Activated T-cell treated with anti-CD3 and anti-CD28 coated beads, Interleukin-2, amount 50 U/mL, for 24 hours (primary cell): ENCODE data around the gene B3GALT4.

Experiments used
- DNase-seq: peaks from one replicate; pipeline ENCODE4 v3.0.0-alpha.2; 2020
- H3K27ac Mint-ChIP-seq: 2 replicates; pipeline ENCODE4 v1.8.0; 2020; ENCODE audit warnings: mild to moderate bottlenecking, mixed read lengths
- H3K27me3 Mint-ChIP-seq: 2 replicates; pipeline ENCODE4 v1.8.0; 2020; ENCODE audit warnings: mixed read lengths
- H3K36me3 Mint-ChIP-seq: 2 replicates; pipeline ENCODE4 v1.8.0; 2020; ENCODE audit warnings: low read depth, mixed read lengths
- H3K4me1 Mint-ChIP-seq: 2 replicates; pipeline ENCODE4 v1.8.0; 2020; ENCODE audit warnings: low read depth, mixed read lengths
- H3K4me3 Mint-ChIP-seq: 2 replicates; pipeline ENCODE4 v1.8.0; 2020; ENCODE audit warnings: mild to moderate bottlenecking, moderate library complexity, mixed read lengths
- H3K9me3 Mint-ChIP-seq: 2 replicates; pipeline ENCODE4 v1.8.0; 2020; ENCODE audit warnings: mixed read lengths

B3GALT4 gene, protein sequence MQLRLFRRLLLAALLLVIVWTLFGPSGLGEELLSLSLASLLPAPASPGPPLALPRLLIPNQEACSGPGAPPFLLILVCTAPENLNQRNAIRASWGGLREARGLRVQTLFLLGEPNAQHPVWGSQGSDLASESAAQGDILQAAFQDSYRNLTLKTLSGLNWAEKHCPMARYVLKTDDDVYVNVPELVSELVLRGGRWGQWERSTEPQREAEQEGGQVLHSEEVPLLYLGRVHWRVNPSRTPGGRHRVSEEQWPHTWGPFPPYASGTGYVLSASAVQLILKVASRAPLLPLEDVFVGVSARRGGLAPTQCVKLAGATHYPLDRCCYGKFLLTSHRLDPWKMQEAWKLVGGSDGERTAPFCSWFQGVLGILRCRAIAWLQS

DNA sequence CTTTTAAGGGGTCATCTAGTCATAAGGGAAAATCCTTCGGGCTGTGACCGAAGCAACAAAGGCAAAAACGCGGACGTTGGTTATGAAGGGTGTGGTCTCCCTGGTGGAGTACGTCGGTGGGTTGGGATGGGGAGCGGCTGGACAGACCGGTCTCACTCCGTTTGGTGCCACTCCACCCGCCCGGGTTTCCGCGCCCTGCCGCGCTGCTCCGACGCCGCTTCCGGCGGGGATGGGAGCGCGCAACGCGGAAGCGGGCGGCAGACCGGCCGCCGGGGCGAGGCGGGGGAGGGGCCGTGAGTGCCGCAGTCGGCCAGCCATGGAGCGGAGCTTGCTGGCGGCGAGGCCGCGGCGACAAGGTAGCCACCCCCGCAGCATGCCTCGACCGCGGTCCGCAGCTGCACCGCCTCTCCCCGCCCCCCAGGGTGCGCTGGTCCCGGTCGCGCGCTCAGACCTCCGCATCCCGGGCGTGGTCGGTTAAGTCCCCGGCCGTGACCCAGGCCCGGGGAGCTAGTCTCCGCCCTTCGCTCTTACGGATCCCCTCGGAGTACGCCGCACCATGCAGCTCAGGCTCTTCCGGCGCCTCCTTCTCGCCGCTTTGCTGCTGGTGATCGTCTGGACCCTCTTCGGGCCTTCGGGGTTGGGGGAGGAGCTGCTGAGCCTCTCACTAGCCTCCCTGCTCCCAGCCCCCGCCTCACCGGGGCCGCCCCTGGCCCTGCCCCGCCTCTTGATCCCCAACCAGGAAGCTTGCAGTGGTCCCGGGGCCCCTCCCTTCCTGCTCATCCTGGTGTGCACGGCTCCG, at the start of gene B3GALT4:
Gene B3GALT4 (plus strand): TSS at position 260 of the 799 bp plus-strand sequence. CDS start 297 bp downstream, at position 557.
- Mint-ChIP-seq H3K27ac (peak within 1 kb of the TSS; percentile 100), H3K27me3 (no peaks in the 10 kb centered on the region), H3K4me3 (peak within 1 kb of the TSS; percentile 98), H3K36me3 (peaks cover 94% of the 10 kb centered on the region), H3K4me1 (peaks cover 51% of the 10 kb centered on the region), H3K9me3 (no peaks in the 10 kb centered on the region)
- DNase-seq: peak; percentile 89

DNA sequence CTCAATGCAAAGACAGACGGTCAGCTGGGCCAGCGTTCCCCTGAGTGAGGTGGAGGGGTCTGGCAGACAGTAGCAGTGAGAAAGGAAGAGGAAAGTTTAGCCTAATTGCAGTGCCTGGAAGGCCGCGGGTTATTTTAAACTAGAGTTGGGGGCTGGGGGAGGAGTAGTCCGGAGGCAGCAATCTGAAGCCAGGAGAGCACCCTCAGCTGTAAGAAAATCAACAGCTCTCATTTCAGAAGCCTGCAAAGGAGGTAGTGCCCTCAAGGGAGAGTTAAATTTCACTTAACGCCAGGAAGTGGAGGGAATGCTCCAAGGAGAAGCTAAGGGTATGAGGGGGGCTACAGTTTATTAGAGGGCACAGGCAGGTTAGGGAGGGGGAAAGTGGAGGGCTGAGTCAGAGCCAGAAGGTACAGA, 41.7 kb upstream of the B3GALT4 start:
- H3K27me3 Mint-ChIP-seq: peaks cover 28% of the 10 kb centered on the region
- no peaks in the 10 kb centered on the region for H3K36me3 Mint-ChIP-seq
- no peak for DNase-seq
- no peaks in the 10 kb centered on the region for H3K9me3 Mint-ChIP-seq
- no peaks in the 10 kb centered on the region for H3K4me1 Mint-ChIP-seq
- H3K27ac Mint-ChIP-seq: no peak overlapping the region
- no peak overlapping the region for H3K4me3 Mint-ChIP-seq

DNA sequence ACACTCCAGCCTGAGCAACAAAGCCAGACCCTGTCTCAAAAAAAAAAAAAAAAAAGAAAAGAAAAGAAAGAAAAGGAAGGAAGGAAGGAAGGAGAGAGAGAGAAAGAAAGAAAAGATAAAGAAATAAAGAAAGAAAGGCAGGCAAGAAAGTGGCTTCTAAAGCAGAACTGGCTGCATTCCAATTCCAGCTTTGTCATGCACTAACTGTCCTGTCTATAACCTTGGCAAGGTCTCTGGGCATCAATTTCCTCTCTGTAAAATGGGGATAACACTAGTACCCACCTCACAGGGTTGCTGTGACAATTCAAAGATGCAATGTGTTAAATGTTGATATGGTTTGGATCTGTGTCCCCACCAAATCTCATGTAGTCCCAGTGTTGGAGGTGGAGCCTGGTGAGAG, 40.6 kb upstream of the B3GALT4 start:
- Mint-ChIP-seq H3K4me1 (peaks cover 3% of the 10 kb centered on the region), H3K27me3 (peaks cover 26% of the 10 kb centered on the region), H3K4me3 (no peak overlapping the region), H3K36me3 (no peaks in the 10 kb centered on the region), H3K27ac (no peak overlapping the region), H3K9me3 (no peaks in the 10 kb centered on the region)
- no peak for DNase-seq

DNA sequence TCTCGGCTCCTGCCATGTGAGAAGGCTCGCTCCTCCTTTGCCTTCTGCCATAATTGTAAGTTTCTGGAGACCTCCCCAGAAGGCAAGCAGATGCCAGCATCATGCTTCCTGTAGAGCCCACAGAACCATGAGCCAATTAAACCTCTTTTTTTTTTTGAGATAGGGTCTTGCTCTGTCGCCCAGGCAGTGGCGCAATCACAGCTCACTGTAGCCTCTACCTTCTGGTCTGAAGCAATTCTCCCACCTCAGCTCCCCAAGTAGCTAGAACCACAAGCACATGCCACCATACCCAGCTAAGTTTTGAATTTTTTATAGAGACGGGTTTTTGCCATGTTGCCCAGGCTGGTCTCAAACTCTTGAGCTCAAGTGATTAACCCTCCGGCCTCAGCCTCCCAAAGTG, 40.1 kb upstream of the B3GALT4 start:
- Mint-ChIP-seq H3K27me3 (peaks cover 22% of the 10 kb centered on the region), H3K4me1 (peaks cover 7% of the 10 kb centered on the region), H3K9me3 (no peaks in the 10 kb centered on the region), H3K36me3 (no peaks in the 10 kb centered on the region), H3K27ac (no peak overlapping the region), H3K4me3 (no peak overlapping the region)
- no peak for DNase-seq

DNA sequence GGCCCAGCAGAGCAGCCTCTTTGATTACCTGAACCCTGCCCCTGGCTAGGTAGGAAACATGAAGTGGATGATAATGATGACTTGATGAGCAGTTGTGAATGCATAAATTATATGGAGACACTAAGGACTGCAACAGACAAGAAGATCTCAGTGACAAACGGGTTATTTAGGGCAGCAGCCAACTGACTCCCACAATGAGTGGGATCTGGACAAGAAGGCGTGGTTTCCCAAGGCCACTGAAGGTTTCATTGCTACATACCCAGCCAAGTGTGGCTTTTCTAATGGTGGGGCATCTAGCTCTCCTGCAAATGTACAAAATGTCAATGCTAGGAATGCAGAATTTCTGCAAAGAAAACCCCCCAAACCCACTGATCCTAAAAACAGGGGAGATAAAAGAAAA, 39.2 kb upstream of the B3GALT4 start:
- Mint-ChIP-seq H3K4me3 (no peak overlapping the region), H3K4me1 (peaks cover 13% of the 10 kb centered on the region), H3K9me3 (no peaks in the 10 kb centered on the region), H3K27ac (no peak overlapping the region), H3K36me3 (no peaks in the 10 kb centered on the region), H3K27me3 (peaks cover 22% of the 10 kb centered on the region)
- DNase-seq: no peak

DNA sequence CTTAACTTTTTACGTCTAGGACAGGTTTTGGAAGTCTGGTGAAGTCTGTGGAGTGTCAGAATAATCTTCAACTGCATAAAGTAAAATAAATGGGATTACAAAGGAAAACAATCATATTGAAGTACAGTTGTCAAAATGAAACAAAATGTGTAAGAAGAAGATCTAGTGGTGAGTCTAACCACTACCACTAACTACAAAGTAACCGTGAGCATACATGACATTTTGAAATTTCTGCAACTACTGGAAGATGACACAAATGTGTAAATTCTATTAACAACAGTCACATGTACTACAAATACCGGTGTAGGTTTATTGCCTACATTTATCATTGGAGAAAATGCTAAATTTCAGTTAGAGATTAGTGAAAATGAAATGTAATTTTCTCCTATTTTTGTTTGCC, 35.0 kb upstream of the B3GALT4 start:
- Mint-ChIP-seq H3K27me3 (peaks cover 13% of the 10 kb centered on the region), H3K4me3 (peak overlapping the region; percentile 10), H3K9me3 (no peaks in the 10 kb centered on the region), H3K36me3 (no peaks in the 10 kb centered on the region), H3K4me1 (peaks cover 13% of the 10 kb centered on the region), H3K27ac (peak overlapping the region; percentile 38)
- DNase-seq: no peak

DNA sequence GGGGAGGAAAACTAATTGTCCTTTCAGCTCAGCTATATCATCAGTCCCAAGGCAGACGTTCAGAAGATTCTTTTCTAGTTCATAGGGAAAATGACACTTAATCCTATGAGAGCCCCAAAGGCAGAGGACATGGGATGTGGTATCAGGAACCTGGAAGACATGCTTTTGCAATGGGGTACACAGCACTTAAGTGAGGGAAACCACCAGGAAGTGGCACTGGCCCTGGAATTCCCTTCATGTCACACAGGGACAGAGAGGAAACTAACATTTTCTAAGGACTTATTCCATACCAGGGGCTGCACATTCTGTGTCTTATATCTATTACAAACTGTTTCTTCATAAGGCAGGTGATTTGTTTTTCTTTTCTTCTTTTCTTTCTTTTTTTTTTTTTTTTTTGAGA, 33.4 kb upstream of the B3GALT4 start:
- Mint-ChIP-seq H3K27me3 (peaks cover 13% of the 10 kb centered on the region), H3K27ac (no peak overlapping the region), H3K4me3 (no peak overlapping the region), H3K36me3 (no peaks in the 10 kb centered on the region), H3K4me1 (peaks cover 20% of the 10 kb centered on the region), H3K9me3 (no peaks in the 10 kb centered on the region)
- DNase-seq: no peak

DNA sequence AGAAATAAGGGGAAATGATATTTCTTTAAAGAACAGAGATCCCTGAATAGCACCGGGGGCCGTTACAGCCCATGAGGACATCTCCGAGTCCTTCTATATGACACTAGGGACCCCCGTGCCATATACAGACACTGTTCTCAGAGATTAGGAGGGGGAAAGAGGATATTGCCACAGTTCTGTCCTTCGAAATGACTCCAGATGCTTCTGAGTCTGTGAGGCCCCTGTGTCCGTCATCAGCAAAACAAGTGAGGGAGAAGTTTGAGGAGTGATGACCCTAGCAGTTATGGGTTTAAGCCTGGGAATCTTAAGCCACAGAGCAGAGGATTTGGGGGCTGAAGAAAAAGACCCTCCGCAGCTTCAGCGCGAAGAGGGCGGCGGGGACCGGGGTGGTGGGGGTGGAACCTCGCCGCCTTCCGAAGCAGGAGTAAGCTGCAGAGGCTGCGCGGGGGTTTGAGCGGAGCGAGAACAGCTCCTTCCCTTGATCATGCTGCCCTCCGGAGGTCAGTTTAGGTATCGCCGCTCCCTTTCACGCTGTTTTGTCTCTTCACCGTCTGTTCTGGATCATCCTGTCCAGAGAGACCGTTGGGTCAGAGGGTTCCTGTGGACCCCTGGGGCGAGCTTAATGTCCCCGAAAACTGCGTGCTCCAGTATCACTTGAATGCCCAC, 28.8 kb upstream of the B3GALT4 start:
- peak; percentile 95 for DNase-seq
- peak overlapping the region; percentile 89 for H3K4me3 Mint-ChIP-seq
- peaks cover 35% of the 10 kb centered on the region for H3K36me3 Mint-ChIP-seq

DNA sequence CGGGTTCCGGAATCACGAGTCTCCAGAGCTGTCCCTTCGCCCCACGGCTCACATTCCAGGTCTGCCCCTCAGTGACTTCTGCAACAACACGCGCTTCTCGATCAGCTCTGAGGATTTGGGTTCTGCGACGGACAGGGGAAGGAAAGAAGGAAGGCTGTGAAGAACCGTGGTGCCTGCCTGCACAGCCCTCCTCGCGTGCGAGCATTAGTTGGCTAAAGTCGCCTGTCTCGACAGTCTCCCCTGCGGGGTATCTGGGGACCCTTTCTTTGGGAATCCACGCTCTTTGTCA, 28.3 kb upstream of the B3GALT4 start:
- H3K27ac Mint-ChIP-seq: peak overlapping the region; percentile 95
- H3K27me3 Mint-ChIP-seq: peaks cover 7% of the 10 kb centered on the region
- no peak for DNase-seq
- H3K4me1 Mint-ChIP-seq: peaks cover 46% of the 10 kb centered on the region
- no peaks in the 10 kb centered on the region for H3K9me3 Mint-ChIP-seq
- H3K4me3 Mint-ChIP-seq: peak overlapping the region; percentile 89
- H3K36me3 Mint-ChIP-seq: peaks cover 35% of the 10 kb centered on the region

More for the DNA sequence above, 28.8 kb upstream of the B3GALT4 start:
- Mint-ChIP-seq H3K9me3 (no peaks in the 10 kb centered on the region), H3K4me1 (peaks cover 46% of the 10 kb centered on the region), H3K27me3 (peaks cover 7% of the 10 kb centered on the region), H3K27ac (peak overlapping the region; percentile 95)

DNA sequence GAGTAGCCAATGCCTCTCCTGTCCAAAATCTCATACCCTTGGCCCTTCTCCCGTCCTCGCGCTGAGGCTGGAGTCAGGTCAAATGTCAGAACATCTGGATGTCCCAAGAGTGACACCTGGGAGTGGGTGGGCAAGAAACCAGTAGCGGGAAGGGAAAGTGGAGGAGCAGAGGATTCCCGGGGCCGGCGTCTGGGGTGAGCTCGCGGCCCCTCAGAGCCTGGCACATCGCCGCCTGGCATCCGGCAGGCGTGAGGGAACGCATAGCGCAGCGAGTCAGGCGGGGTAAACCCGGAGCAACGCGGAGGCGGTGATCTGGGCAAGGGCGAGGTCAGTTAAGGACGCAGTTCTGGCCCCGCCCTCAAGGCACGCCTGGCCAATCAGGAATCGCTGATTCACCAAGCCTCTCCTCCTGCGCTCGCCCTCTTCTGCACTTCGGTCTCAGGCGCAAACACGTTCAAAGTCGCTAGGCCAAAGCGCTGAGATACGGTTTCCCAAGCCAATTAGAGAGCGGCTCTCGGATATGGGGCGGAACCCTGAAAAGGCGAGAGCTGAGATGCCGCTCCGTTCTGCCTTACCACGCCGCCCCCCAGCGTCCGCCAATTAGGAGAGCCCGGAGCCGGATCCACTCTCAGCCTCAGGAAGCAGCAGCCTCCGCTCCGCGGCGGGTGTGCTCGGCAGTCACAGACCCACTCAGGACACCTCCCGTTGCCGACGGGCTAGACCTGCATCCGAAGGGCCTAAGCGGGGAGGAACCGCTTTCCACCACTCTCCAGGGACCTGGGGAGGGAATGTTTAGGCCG, 27.8 kb upstream of the B3GALT4 start:
- peaks cover 46% of the 10 kb centered on the region for H3K4me1 Mint-ChIP-seq
- peaks cover 7% of the 10 kb centered on the region for H3K27me3 Mint-ChIP-seq
- peak; percentile 94 for DNase-seq
- H3K36me3 Mint-ChIP-seq: peaks cover 35% of the 10 kb centered on the region
- H3K4me3 Mint-ChIP-seq: peak overlapping the region; percentile 89
- peak overlapping the region; percentile 95 for H3K27ac Mint-ChIP-seq
- H3K9me3 Mint-ChIP-seq: no peaks in the 10 kb centered on the region

DNA sequence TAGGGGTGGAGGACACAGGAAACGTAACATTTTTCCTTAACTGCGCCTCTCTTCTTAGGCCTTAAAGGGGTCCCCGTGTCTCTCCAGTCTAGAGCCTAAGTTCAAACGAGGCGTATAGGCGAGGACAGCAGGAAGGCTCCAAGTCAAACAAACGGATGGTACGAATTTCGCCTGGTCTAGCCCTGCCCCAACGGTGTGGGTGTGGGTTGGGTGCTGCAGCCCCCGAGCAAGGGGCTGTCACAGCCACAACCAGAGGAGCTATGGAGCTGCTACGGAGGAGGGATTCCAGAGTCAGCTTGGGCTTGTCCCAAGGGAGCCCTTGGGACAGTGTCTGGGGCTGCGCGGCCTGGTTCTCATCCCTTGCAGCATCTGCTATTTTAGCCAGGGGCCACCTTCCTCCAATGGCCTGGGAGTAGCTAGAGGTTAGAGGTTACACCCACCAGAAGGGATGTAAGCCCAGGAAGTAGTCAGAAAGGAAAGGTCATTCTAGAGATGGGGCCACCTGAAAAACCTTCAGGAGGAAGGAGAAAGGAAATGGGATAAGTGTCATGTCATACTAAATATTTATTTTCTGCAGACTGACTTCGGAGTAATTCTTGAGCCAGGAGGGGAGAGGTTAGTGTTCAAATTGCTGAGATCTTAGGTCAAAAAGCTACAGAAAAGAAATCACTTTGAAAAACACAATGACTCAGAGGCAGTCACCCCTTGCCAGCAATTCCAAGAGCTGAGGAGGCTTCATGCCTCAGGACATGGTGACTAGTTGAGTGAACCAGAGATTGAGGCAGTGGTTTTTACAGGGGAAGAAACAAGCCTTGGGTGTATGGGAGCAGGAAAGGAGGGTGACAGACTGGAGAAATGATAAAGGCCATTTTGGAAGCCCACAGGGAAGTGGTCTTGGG, 26.9 kb upstream of the B3GALT4 start:
- Mint-ChIP-seq H3K4me1 (peaks cover 46% of the 10 kb centered on the region), H3K4me3 (peak overlapping the region; percentile 89), H3K9me3 (no peaks in the 10 kb centered on the region), H3K36me3 (peaks cover 39% of the 10 kb centered on the region), H3K27me3 (peaks cover 7% of the 10 kb centered on the region), H3K27ac (peak overlapping the region; percentile 95)
- DNase-seq: no peak

DNA sequence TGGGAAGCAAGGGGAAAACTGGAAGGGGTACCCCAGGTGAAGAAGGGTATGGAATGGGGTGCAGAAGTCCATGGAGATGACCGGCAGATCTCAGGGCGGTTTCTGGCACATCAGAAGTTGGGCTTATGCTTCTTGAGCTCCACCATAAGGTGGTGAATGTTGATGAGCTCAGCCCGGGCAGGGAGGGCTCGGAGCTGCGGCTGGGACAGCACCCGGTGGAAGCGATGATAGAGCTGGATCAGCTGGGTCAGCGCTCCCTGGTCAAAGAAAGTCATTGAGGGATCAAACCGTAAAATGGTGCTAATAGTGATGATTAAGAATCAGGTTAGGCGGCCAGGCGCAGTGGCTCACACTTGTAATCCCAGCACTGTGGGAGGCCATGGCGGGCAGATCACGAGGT, 26.2 kb upstream of the B3GALT4 start:
- no peaks in the 10 kb centered on the region for H3K9me3 Mint-ChIP-seq
- no peak for DNase-seq
- peaks cover 7% of the 10 kb centered on the region for H3K27me3 Mint-ChIP-seq
- H3K4me3 Mint-ChIP-seq: peak overlapping the region; percentile 89
- peaks cover 46% of the 10 kb centered on the region for H3K4me1 Mint-ChIP-seq
- peaks cover 42% of the 10 kb centered on the region for H3K36me3 Mint-ChIP-seq
- peak overlapping the region; percentile 95 for H3K27ac Mint-ChIP-seq

DNA sequence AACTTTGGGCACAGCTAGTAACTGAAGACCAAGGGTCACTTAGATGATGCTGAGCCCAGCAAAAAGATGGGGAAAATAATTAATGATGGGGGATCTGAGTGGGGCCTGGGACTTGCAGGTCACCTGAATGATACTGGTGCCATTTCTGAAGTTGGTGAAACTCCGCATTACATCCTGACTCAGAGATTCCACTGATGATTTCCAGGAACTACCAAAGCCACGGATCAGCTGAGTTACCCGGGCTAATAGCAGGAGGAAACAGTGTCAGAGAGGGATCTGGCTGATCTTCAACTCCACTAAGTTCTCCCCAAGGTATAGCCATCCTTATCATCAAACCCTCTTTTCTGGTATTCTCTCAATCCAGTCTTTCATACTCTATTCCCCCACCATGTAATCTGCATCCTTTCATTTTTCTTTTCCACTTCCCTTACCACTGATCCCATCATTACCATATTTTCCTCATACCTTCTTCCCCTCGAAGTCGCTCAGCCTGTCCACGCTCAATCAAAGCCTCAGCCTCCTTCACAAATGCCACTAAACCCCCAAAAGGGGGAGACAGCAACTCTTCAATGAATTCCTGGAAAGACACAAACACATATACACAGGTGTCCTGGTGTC, 25.4 kb upstream of the B3GALT4 start:
- Mint-ChIP-seq H3K27ac (peak overlapping the region; percentile 95), H3K27me3 (peaks cover 3% of the 10 kb centered on the region), H3K4me1 (peaks cover 46% of the 10 kb centered on the region), H3K4me3 (peak overlapping the region; percentile 36), H3K9me3 (no peaks in the 10 kb centered on the region), H3K36me3 (peaks cover 47% of the 10 kb centered on the region)
- no peak for DNase-seq
